ENCODE results near the gene FAM186B. TPM values are rescaled to one million over a fixed set of nuclear protein-coding genes. Genes with fewer than 3 reads are reported as not detected.

FAM186B gene
- total RNA-seq, 1 experiment from 2014 or later: 0.46 TPM

DNA sequence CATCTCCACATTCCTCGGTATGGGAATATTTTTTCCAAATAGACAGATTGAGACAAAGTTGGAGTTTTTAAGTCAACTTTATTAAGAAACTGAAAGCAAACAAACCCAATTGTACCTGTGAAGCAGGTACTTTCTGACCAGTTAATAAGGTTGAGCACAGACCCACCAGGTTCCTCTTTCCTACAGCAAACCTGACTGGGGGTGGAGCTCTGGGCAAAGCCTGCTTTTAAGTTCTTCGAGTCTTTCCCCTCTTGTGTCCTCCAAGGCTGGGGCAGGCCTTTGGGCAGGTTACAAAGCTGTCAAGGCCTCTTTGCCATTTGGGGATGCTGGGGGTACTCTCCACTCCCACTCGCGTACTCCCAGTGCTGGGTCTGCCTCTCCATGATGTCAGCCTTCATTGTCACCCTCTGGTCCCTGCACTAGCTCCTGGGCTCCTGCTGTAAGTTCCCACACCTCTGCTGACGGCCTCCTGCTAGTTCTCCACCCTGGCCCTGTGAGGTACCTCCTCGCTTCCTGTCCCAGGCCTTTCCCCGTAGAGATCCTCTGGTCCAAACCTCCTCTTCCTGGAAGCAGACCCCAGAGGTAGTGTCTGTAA lies 63.4 kb downstream of the FAM186B start:
- no CpG with 5 or more reads among the region's 7 CpGs for WGBS (ENCODE audit: extremely low coverage, insufficient read length, low lambda C conversion rate)
- H3K4ac ChIP-seq (ENCODE audit: low read depth, low read length): no peak overlapping the region

More for the DNA sequence above, 63.4 kb downstream of the FAM186B start:
- Histone ChIP-seq H2BK12ac (ENCODE audit: insufficient read length, low read depth, low read length) (no peak overlapping the region), H3K4me2 (ENCODE audit: insufficient read depth, insufficient read length, low read length) (no peak overlapping the region), H4K8ac (replicated peaks; ENCODE audit: insufficient read length, low read depth, low read length) (no peak overlapping the region), H2BK20ac (ENCODE audit: low read depth, low read length, poor library complexity, severe bottlenecking) (no peak overlapping the region), H3K79me2 (ENCODE audit: insufficient read depth, low read length) (no peaks in the 10 kb centered on the region), H3K14ac (ENCODE audit: insufficient read depth, low read length) (no peak overlapping the region), H3K23ac (ENCODE audit: insufficient read length, low read depth, low read length) (no peak overlapping the region), H3K4me1 (ENCODE audit: insufficient read depth, low read length) (no peaks in the 10 kb centered on the region; the same call in 1 of the 2 replicates), H3K9me3 (ENCODE audit: control insufficient read depth, low read depth, low read length) (no peaks in the 10 kb centered on the region), H2AFZ (ENCODE audit: low read length) (no peak overlapping the region), H4K91ac (ENCODE audit: insufficient read length, low read depth, low read length) (no peak overlapping the region), H3T11ph (ENCODE audit: low read length) (no peak overlapping the region), H2BK5ac (ENCODE audit: insufficient read length, low read length) (no peak overlapping the region), H3K79me1 (ENCODE audit: insufficient read depth, low read depth, low read length, poor library complexity, severe bottlenecking) (no peaks in the 10 kb centered on the region), H3K18ac (ENCODE audit: insufficient read length, low read depth, low read length) (no peak overlapping the region), H4K20me1 (ENCODE audit: control insufficient read depth, insufficient read depth, insufficient read length) (no peaks in the 10 kb centered on the region), H2AK5ac (ENCODE audit: insufficient read length, low read length) (no peak overlapping the region), H3K56ac (ENCODE audit: insufficient read length, low read depth, low read length) (no peak overlapping the region), H3K23me2 (ENCODE audit: insufficient read length, low read depth, low read length, poor library complexity, severe bottlenecking) (peaks cover 14% of the 10 kb centered on the region), H3K9ac (ENCODE audit: extremely low read depth, insufficient read length, low read length) (no peak overlapping the region), H3K27me3 (ENCODE audit: insufficient read depth, low read length) (peaks cover 55% of the 10 kb centered on the region), H3K27ac (ENCODE audit: insufficient read length, low read depth, low read length) (no peak overlapping the region), H2BK15ac (ENCODE audit: low read depth, low read length) (no peak overlapping the region), H2BK120ac (ENCODE audit: low read depth, low read length, poor library complexity, severe bottlenecking) (no peak overlapping the region), H4K5ac (ENCODE audit: insufficient read length, low read depth, low read length) (no peak overlapping the region)
- Mint-ChIP-seq H3K4me1 (peaks cover 20 to 38% of the 10 kb centered on the region in 2 experiments), H3K4me3 (no peak overlapping the region), H3K27ac (peak overlapping the region in 1 of 3 experiments; percentile 13; a peak in 1 of 7 replicates), H3K27me3 (ENCODE audit: low read depth) (peaks cover 96% of the 10 kb centered on the region), H3K9me3 (no peaks in the 10 kb centered on the region; a peak in 1 of 5 replicates), H3K36me3 (ENCODE audit: insufficient read depth in 1 of 3, low read depth in 3 of 3) (no peaks in the 10 kb centered on the region)
- TF ChIP-seq, protein P1, sequence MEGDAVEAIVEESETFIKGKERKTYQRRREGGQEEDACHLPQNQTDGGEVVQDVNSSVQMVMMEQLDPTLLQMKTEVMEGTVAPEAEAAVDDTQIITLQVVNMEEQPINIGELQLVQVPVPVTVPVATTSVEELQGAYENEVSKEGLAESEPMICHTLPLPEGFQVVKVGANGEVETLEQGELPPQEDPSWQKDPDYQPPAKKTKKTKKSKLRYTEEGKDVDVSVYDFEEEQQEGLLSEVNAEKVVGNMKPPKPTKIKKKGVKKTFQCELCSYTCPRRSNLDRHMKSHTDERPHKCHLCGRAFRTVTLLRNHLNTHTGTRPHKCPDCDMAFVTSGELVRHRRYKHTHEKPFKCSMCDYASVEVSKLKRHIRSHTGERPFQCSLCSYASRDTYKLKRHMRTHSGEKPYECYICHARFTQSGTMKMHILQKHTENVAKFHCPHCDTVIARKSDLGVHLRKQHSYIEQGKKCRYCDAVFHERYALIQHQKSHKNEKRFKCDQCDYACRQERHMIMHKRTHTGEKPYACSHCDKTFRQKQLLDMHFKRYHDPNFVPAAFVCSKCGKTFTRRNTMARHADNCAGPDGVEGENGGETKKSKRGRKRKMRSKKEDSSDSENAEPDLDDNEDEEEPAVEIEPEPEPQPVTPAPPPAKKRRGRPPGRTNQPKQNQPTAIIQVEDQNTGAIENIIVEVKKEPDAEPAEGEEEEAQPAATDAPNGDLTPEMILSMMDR (conservative IDR thresholded peaks at IDR 0.05): no peak
- DNase-seq: no peak
